GM12878 (cell line): ENCODE data around the gene CACNA1H. TPM values are rescaled to one million over a fixed set of nuclear protein-coding genes. Genes with fewer than 3 reads are reported as not detected.

Source experiments
- ATAC-seq: fragments of 200-7000 bp; cut with Tn5 transposase; 3 replicates; pipeline ENCODE4 v1.9.1; 2020; ENCODE audit warnings: mild to moderate bottlenecking, moderate library complexity
- BruUV-seq: library from RNA; stranded (reverse); fragments of 400-500 nt; replicated peaks from 2 replicates; lab custom pipeline; 2021; lab: Mats Ljungman, UMichigan
- CTCF ChIA-PET: fragments of 300-600 bp; sonication (Branson Sonifier 250); formaldehyde crosslinking; extraction: SDS; loops from one replicate; lab custom pipeline; 2021; ENCODE audit warnings: inconsistent platforms; lab: Yijun Ruan, JAX
- POLR2A ChIA-PET: fragments of 350-600 bp; formaldehyde crosslinking; extraction: SDS; loops from one replicate; lab custom pipeline; 2021; ENCODE audit warnings: inconsistent platforms; lab: Charles Lee
- RAD21 ChIA-PET: fragments of 300-600 bp; sonication (Branson Sonifier 250); formaldehyde crosslinking; loops from one replicate; lab custom pipeline; 2023; ENCODE audit warnings: antibody characterized with exemption; ENCODE audit not compliant: unreplicated experiment; lab: Charles Lee
- SMC1A ChIA-PET: fragments of 300-600 bp; sonication (Branson Sonifier 250); formaldehyde crosslinking; loops from one replicate; lab custom pipeline; 2023; ENCODE audit not compliant: unreplicated experiment, uncharacterized antibody; lab: Charles Lee
- DNase-seq: peaks from one replicate; pipeline ENCODE4 v3.0.0-alpha.2; 2011; ENCODE audit warnings: low read depth, low spot score
- FAIRE-seq: peaks from 3 replicates; lab custom pipeline; 2011; peaks lifted over from hg19 to GRCh38; lab: Jason Lieb, UNC
- H2AFZ ChIP-seq: 2 replicates; pipeline ENCODE4 v1.6.0; 2011; ENCODE audit warnings: low read depth, low read length, control low read depth; ENCODE audit not compliant: control insufficient read depth
- H3K27ac ChIP-seq: 2 replicates; pipeline ENCODE4 v1.5.1; 2011; ENCODE audit warnings: control low read depth; ENCODE audit not compliant: control insufficient read depth, insufficient read depth
- H3K27me3 ChIP-seq, 2 experiments: replicated peaks in 1 of 2; 2 replicates each; pipeline versions ENCODE4 v1.6.0 to v1.6.1; 2011; ENCODE audit warnings: low read length in 1 of 2; ENCODE audit not compliant: control insufficient read depth in 2 of 2, insufficient read depth in 2 of 2
- H3K36me3 ChIP-seq, 2 experiments: 2 replicates each; pipeline ENCODE4 v1.5.1; 2011; ENCODE audit warnings: low read length in 1 of 2; ENCODE audit not compliant: control insufficient read depth in 2 of 2, insufficient read depth in 2 of 2
- H3K4me1 ChIP-seq: 2 replicates; pipeline ENCODE4 v1.6.1; 2011; ENCODE audit warnings: mild to moderate bottlenecking, low read length, moderate library complexity, mixed read lengths; ENCODE audit not compliant: control insufficient read depth, insufficient read depth
- H3K4me2 ChIP-seq: 2 replicates; pipeline ENCODE4 v1.6.0; 2011; ENCODE audit warnings: control low read depth; ENCODE audit not compliant: control insufficient read depth, insufficient read depth
- H3K4me3 ChIP-seq: fragments of 200-600 bp; sonication (generic); 2 replicates; pipeline ENCODE4 v1.5.1; 2016
- H3K79me2 ChIP-seq: 2 replicates; pipeline ENCODE4 v1.6.0; 2011; ENCODE audit warnings: low read length; ENCODE audit not compliant: control insufficient read depth, insufficient read depth
- H3K9ac ChIP-seq: 2 replicates; pipeline ENCODE4 v1.8.0; 2011; ENCODE audit warnings: low read length, control low read depth, mixed read lengths; ENCODE audit not compliant: control insufficient read depth, insufficient read depth
- H3K9me3 ChIP-seq: replicated peaks from 3 replicates; pipeline ENCODE4 v1.5.1; 2011; ENCODE audit warnings: mild to moderate bottlenecking, low read length; ENCODE audit not compliant: control insufficient read depth, insufficient read depth
- H4K20me1 ChIP-seq: 2 replicates; pipeline ENCODE4 v1.6.0; 2011; ENCODE audit not compliant: control insufficient read depth, insufficient read depth
- BMI1 ChIP-seq: fragments of 450-650 bp; IDR thresholded peaks from 2 replicates; pipeline ENCODE4 v1.6.1; 2016; ENCODE audit warnings: mild to moderate bottlenecking, moderate library complexity, borderline replicate concordance
- EED ChIP-seq: sonication (generic); IDR thresholded peaks from 2 replicates; pipeline ENCODE4 v1.6.1; 2016; ENCODE audit warnings: antibody characterized with exemption, low read depth
- EZH2 ChIP-seq: IDR thresholded peaks from 2 replicates; pipeline ENCODE4 v1.6.1; 2012; ENCODE audit warnings: low read depth, mild to moderate bottlenecking, control low read depth, inconsistent platforms, low read length, borderline replicate concordance; ENCODE audit not compliant: control insufficient read depth
- HDAC2 ChIP-seq: fragments of 200-600 bp; sonication (generic); IDR thresholded peaks from 2 replicates; pipeline ENCODE4 v1.6.1; 2017
- NR2F1 ChIP-seq: fragments of 450-650 bp; conservative IDR thresholded peaks from 2 replicates; pipeline ENCODE4 v1.6.1; 2017; ENCODE audit warnings: mild to moderate bottlenecking
- RELA ChIP-seq: fragments of 450-650 bp; IDR thresholded peaks from 2 replicates; pipeline ENCODE4 v1.8.0; 2014; ENCODE audit warnings: borderline replicate concordance; ENCODE audit not compliant: partially characterized antibody
- RFX5 ChIP-seq: IDR thresholded peaks from 2 replicates; pipeline ENCODE4 v1.6.1; 2011; ENCODE audit warnings: low read depth, low read length, improper control_type of control experiment
- SMC3 ChIP-seq: IDR thresholded peaks from 2 replicates; pipeline ENCODE4 v1.6.1; 2011; ENCODE audit warnings: low read length, improper control_type of control experiment, borderline replicate concordance
- TCF12 ChIP-seq: IDR thresholded peaks from 2 replicates; pipeline ENCODE4 v1.6.1; 2011; ENCODE audit warnings: low read depth, mild to moderate bottlenecking, low read length
- ZZZ3 ChIP-seq: IDR thresholded peaks from 2 replicates; pipeline ENCODE4 v1.6.1; 2011; ENCODE audit warnings: low read depth; ENCODE audit not compliant: control insufficient read depth, insufficient read length
- WGBS: methylation state at CpG from one replicate; pipeline ENCODE4 v1.1.6; 2016; ENCODE audit warnings: low lambda C conversion rate; ENCODE audit not compliant: insufficient replicate concordance, insufficient coverage; ENCODE audit errors: missing lambda C conversion rate; 5-methylcytosine and 5-hydroxymethylcytosine counted together
- in situ Hi-C: fragments of 300-500 bp; cut with MboI; formaldehyde crosslinking; loops from 9 replicates; pipeline ENCODE4 v1.14.3; 2018; ENCODE audit warnings: mixed read lengths
- intact Hi-C: fragments of 100-400 bp; cut with micrococcal nuclease; formaldehyde crosslinking; loops from one replicate; pipeline ENCODE4 v1.14.2; 2022; ENCODE audit not compliant: unreplicated experiment
- polyA plus RNA-seq, 11 experiments: library from polyadenylated mRNA; depleted of rRNA in 4 of 11; unstranded in 6 of 11; stranded (reverse) in 5 of 11; fragments of >200 nt; fragmentation: Nextera tagmentation in 4 of 11; fragmentation: Illumina TruSeq in 1 of 11; extraction: Ambion mirVana in 4 of 11; extraction: Trizol in 1 of 11; gene quantifications; 1 replicate in 1 of 11; 2 replicates in 10 of 11; pipeline versions ENCODE4 v1.2.1 to v1.2.3, GENCODE V29; 2011 to 2016; ENCODE audit warnings: inconsistent platforms in 2 of 11, missing spikeins in 2 of 11, low read depth in 1 of 11
- total RNA-seq, 4 experiments: library from RNA; depleted of rRNA in 3 of 4; stranded (reverse); fragments of >200 nt in 3 of 4; fragmentation: Illumina TruSeq in 1 of 4; extraction: Trizol in 1 of 4; gene quantifications; 2 replicates each; pipeline versions ENCODE4 v1.2.1 to v1.2.3, GENCODE V29; 2013 to 2021
- TF ChIP-seq, protein P1 (sequence below): fragments of 450-650 bp; formaldehyde crosslinking; IDR thresholded peaks from 2 replicates; pipeline ENCODE4 v1.4.0; 2022; ENCODE audit warnings: mild to moderate bottlenecking, moderate library complexity
- TF ChIP-seq, protein P2 (sequence below): IDR thresholded peaks from 2 replicates; pipeline ENCODE4 v1.6.1; 2011; ENCODE audit warnings: borderline replicate concordance, low read depth, mild to moderate bottlenecking, moderate library complexity, low read length; ENCODE audit not compliant: insufficient read depth, poor library complexity, severe bottlenecking
- TF ChIP-seq, protein P3 (sequence below): fragments of 450-650 bp; IDR thresholded peaks from 2 replicates; pipeline ENCODE4 v1.6.1; 2017; ENCODE audit warnings: borderline replicate concordance
- TF ChIP-seq, protein P4 (sequence below): fragments of 450-650 bp; IDR thresholded peaks from 2 replicates; pipeline ENCODE4 v1.6.1; 2017; ENCODE audit warnings: mild to moderate bottlenecking

Gene CACNA1H
- total and polyA plus RNA-seq, 10 of the 15 experiments (the other 5 are each of a cell fraction or from before 2014, with no cell fraction given), result 0.03 to 0.54 TPM; not detected in 8

DNA sequence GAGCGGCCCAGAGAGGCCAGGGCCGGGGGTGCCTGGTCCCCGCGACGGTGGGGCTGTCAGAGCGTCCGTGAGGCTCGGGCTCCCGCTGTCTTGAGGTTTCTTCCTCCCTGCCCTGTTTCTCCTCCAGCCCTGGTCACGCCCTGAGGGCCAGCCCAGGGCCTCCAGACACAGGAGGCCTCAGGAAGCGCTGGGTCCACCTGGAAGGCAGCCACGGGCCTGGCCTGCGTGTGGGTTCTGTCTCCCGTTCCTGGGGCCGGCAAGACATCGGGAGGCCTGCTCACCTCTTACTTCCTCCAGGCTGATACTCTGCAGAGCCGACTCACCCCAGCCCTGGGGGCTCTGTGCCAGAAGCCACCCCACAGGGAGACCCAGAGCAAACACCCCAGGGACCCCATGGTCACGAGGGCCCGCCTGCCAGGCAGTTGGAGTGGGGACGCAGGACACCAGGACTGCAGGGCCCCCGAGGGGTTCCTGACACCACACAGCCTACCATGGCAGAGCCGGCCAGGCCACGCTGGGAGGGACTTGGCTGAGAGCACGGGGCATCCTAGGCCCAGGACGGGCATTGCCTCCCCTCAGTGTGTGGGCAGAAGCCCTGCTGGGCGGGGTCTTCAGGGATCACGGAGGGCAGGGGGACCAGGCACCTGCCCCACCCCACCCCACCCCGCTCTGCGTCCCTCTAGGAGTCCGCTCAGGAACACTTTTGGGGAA is 18.9 kb upstream of the CACNA1H start:
- H3K4me3 ChIP-seq, result no peak overlapping the region
- SMC1A ChIA-PET, result no interaction called here
- intact Hi-C loops, result no loop called here
- RAD21 ChIA-PET, result no interaction called here
- H3K36me3 ChIP-seq, result no peaks in the 10 kb centered on the region
- no peak for ATAC-seq
- no peaks in the 10 kb centered on the region for H3K27me3 ChIP-seq
- POLR2A ChIA-PET, result no interaction called here
- BruUV-seq, result no TSS peak
- H3K27ac ChIP-seq, result no peak overlapping the region
- H3K9ac ChIP-seq, result no peak overlapping the region
- in situ Hi-C loops, result no loop called here
- H3K4me2 ChIP-seq, result no peak overlapping the region
- CTCF ChIA-PET, result no interaction called here
- H4K20me1 ChIP-seq, result no peaks in the 10 kb centered on the region
- no peaks in the 10 kb centered on the region for H3K79me2 ChIP-seq
- H3K9me3 ChIP-seq, result no peaks in the 10 kb centered on the region
- no peak for DNase-seq
- no peak overlapping the region for H2AFZ ChIP-seq
- 37% methylated on average over 26 of the region's 30 CpGs for WGBS
- H3K4me1 ChIP-seq, result no peaks in the 10 kb centered on the region
- FAIRE-seq, result no peak
- TF ChIP-seq, protein P1, sequence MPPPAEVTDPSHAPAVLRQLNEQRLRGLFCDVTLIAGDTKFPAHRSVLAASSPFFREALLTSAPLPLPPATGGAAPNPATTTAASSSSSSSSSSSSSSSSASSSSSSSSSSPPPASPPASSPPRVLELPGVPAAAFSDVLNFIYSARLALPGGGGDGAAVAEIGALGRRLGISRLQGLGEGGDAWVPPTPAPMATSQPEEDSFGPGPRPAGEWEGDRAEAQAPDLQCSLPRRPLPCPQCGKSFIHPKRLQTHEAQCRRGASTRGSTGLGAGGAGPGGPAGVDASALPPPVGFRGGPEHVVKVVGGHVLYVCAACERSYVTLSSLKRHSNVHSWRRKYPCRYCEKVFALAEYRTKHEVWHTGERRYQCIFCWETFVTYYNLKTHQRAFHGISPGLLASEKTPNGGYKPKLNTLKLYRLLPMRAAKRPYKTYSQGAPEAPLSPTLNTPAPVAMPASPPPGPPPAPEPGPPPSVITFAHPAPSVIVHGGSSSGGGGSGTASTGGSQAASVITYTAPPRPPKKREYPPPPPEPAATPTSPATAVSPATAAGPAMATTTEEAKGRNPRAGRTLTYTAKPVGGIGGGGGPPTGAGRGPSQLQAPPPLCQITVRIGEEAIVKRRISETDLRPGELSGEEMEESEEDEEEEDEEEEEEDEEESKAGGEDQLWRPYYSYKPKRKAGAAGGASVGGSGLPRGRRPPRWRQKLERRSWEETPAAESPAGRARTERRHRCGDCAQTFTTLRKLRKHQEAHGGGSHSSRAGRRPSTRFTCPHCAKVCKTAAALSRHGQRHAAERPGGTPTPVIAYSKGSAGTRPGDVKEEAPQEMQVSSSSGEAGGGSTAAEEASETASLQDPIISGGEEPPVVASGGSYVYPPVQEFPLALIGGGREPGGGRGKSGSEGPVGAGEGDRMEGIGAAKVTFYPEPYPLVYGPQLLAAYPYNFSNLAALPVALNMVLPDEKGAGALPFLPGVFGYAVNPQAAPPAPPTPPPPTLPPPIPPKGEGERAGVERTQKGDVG (CRISPR knock-in tag), result no peak
- TF ChIP-seq ZZZ3, result no peak
- TF ChIP-seq SMC3, result no peak
- no peak for TF ChIP-seq RELA
- no peak for TF ChIP-seq NR2F1
- TF ChIP-seq, protein P2, sequence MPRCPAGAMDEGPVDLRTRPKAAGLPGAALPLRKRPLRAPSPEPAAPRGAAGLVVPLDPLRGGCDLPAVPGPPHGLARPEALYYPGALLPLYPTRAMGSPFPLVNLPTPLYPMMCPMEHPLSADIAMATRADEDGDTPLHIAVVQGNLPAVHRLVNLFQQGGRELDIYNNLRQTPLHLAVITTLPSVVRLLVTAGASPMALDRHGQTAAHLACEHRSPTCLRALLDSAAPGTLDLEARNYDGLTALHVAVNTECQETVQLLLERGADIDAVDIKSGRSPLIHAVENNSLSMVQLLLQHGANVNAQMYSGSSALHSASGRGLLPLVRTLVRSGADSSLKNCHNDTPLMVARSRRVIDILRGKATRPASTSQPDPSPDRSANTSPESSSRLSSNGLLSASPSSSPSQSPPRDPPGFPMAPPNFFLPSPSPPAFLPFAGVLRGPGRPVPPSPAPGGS, result no peak
- TF ChIP-seq HDAC2, result no peak
- TF ChIP-seq RFX5, result no peak
- TF ChIP-seq, protein P3, sequence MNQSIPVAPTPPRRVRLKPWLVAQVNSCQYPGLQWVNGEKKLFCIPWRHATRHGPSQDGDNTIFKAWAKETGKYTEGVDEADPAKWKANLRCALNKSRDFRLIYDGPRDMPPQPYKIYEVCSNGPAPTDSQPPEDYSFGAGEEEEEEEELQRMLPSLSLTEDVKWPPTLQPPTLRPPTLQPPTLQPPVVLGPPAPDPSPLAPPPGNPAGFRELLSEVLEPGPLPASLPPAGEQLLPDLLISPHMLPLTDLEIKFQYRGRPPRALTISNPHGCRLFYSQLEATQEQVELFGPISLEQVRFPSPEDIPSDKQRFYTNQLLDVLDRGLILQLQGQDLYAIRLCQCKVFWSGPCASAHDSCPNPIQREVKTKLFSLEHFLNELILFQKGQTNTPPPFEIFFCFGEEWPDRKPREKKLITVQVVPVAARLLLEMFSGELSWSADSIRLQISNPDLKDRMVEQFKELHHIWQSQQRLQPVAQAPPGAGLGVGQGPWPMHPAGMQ, result no peak
- TF ChIP-seq BMI1, result no peak
- TF ChIP-seq, protein P4, sequence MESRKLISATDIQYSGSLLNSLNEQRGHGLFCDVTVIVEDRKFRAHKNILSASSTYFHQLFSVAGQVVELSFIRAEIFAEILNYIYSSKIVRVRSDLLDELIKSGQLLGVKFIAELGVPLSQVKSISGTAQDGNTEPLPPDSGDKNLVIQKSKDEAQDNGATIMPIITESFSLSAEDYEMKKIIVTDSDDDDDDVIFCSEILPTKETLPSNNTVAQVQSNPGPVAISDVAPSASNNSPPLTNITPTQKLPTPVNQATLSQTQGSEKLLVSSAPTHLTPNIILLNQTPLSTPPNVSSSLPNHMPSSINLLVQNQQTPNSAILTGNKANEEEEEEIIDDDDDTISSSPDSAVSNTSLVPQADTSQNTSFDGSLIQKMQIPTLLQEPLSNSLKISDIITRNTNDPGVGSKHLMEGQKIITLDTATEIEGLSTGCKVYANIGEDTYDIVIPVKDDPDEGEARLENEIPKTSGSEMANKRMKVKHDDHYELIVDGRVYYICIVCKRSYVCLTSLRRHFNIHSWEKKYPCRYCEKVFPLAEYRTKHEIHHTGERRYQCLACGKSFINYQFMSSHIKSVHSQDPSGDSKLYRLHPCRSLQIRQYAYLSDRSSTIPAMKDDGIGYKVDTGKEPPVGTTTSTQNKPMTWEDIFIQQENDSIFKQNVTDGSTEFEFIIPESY, result no peak
- TF ChIP-seq TCF12, result no peak
- TF ChIP-seq EZH2, result no peak
- TF ChIP-seq EED, result no peak
